Endothelial cell of umbilical vein (primary cell): ENCODE data around the gene SDCCAG8. TPM values are rescaled to one million over a fixed set of nuclear protein-coding genes. Genes with fewer than 3 reads are reported as not detected.

Experiments used
- BruUV-seq: library from RNA; stranded (reverse); fragments of 400-500 nt; replicated peaks from 2 replicates; lab custom pipeline; 2021; lab: Mats Ljungman, UMichigan
- CTCF ChIA-PET: fragments of 300-600, 350-600 bp; sonication (Branson Sonifier 250); formaldehyde crosslinking; loops from one replicate; lab custom pipeline; 2021; ENCODE audit warnings: antibody characterized with exemption, inconsistent platforms; lab: Charles Lee
- POLR2A ChIA-PET: fragments of 300-600, 350-600 bp; sonication (Branson Sonifier 250); formaldehyde crosslinking; loops from one replicate; lab custom pipeline; 2021; ENCODE audit warnings: antibody characterized with exemption, inconsistent platforms; lab: Charles Lee
- DNase-seq: peaks from one replicate; pipeline ENCODE4 v3.0.0-alpha.2; 2011; ENCODE audit warnings: low read depth, low spot score
- FAIRE-seq: peaks from 2 replicates; lab custom pipeline; 2011; peaks lifted over from hg19 to GRCh38; lab: Jason Lieb, UNC
- H2AFZ ChIP-seq: 2 replicates; pipeline ENCODE4 v1.6.0; 2012; ENCODE audit warnings: low read depth, low read length, control low read depth, inconsistent platforms
- H3K27ac ChIP-seq: 2 replicates; pipeline ENCODE4 v1.5.1; 2011; ENCODE audit warnings: low read depth, mild to moderate bottlenecking, control low read depth, low read length, moderate library complexity; ENCODE audit not compliant: insufficient read depth
- H3K27me3 ChIP-seq, 2 experiments: 2 replicates each; pipeline versions ENCODE4 v1.6.0 to v1.6.1; 2011; ENCODE audit warnings: low read length in 2 of 2, mixed read lengths in 1 of 2; ENCODE audit not compliant: control insufficient read depth in 2 of 2, insufficient read depth in 2 of 2
- H3K36me3 ChIP-seq, 2 experiments: 2 replicates in 1 of 2; 3 replicates in 1 of 2; pipeline ENCODE4 v1.5.1; 2011; ENCODE audit warnings: low read length in 2 of 2, mild to moderate bottlenecking in 1 of 2, moderate library complexity in 1 of 2; ENCODE audit not compliant: control insufficient read depth in 2 of 2, insufficient read depth in 2 of 2; ENCODE audit errors: extremely low read depth in 1 of 2
- H3K4me1 ChIP-seq: 3 replicates; pipeline ENCODE4 v1.5.1; 2011; ENCODE audit warnings: mild to moderate bottlenecking, low read length; ENCODE audit not compliant: control insufficient read depth, insufficient read depth; ENCODE audit errors: extremely low read depth
- H3K4me2 ChIP-seq: 2 replicates; pipeline ENCODE4 v1.6.1; 2011; ENCODE audit warnings: low read length, control low read depth, mixed read lengths; ENCODE audit not compliant: insufficient read depth
- H3K4me3 ChIP-seq, 3 experiments: fragments of 200-600 bp in 1 of 3; sonication (generic), shearing (Covaris generic) in 1 of 3; replicated peaks in 1 of 3; 2 replicates each; pipeline ENCODE4 v1.5.1; 2011 to 2016; ENCODE audit warnings: control low read depth in 3 of 3, low read length in 3 of 3, mild to moderate bottlenecking in 2 of 3, inconsistent platforms in 1 of 3, low read depth in 1 of 3, moderate library complexity in 1 of 3; ENCODE audit not compliant: insufficient read depth in 1 of 3
- H3K79me2 ChIP-seq: 2 replicates; pipeline ENCODE4 v1.6.0; 2012; ENCODE audit warnings: low read length, inconsistent platforms; ENCODE audit not compliant: control insufficient read depth, insufficient read depth
- H3K9ac ChIP-seq: replicated peaks from 2 replicates; pipeline ENCODE3; 2011; ENCODE audit warnings: low read length, control low read depth; ENCODE audit not compliant: insufficient read depth; ENCODE audit errors: extremely low read depth
- H3K9me1 ChIP-seq: replicated peaks from 3 replicates; pipeline ENCODE4 v1.6.0; 2011; ENCODE audit warnings: mild to moderate bottlenecking, low read length; ENCODE audit not compliant: control insufficient read depth, insufficient read depth; ENCODE audit errors: extremely low read depth
- H3K9me3 ChIP-seq: replicated peaks from 2 replicates; pipeline ENCODE4 v1.5.1; 2012; ENCODE audit warnings: low read length, inconsistent platforms; ENCODE audit not compliant: control insufficient read depth, insufficient read depth
- H4K20me1 ChIP-seq: replicated peaks from 2 replicates; pipeline ENCODE3; 2011; ENCODE audit warnings: mild to moderate bottlenecking, low read length; ENCODE audit not compliant: control insufficient read depth, insufficient read depth; ENCODE audit errors: extremely low read depth
- EZH2 ChIP-seq: IDR thresholded peaks from 2 replicates; pipeline ENCODE4 v1.6.1; 2012; ENCODE audit warnings: borderline replicate concordance, low read depth, mild to moderate bottlenecking, moderate library complexity, low read length, inconsistent platforms; ENCODE audit not compliant: severe bottlenecking
- MYC ChIP-seq: IDR thresholded peaks from one replicate; pipeline ENCODE4 v1.6.1; 2011; ENCODE audit warnings: mild to moderate bottlenecking, low read depth, low read length
- POLR2A ChIP-seq: IDR thresholded peaks from 2 replicates; pipeline ENCODE4 v1.6.1; 2012; ENCODE audit warnings: low read depth, mild to moderate bottlenecking, control low read depth, low read length
- POLR2AphosphoS5 ChIP-seq: IDR thresholded peaks from 2 replicates; pipeline ENCODE4 v1.6.1; 2012; ENCODE audit warnings: low read depth, mild to moderate bottlenecking, control low read depth, low read length, moderate library complexity; ENCODE audit not compliant: insufficient read depth
- dilution Hi-C: fragments of 300-500 bp; cut with MboI; formaldehyde crosslinking; loops from one replicate; pipeline ENCODE4 v1.15.0; 2019; ENCODE audit warnings: low sequenced_read_pairs; ENCODE audit not compliant: extremely low pct_ligation_motif_present
- intact Hi-C: fragments of 100-400 bp; cut with micrococcal nuclease; formaldehyde crosslinking; loops from one replicate; pipeline ENCODE4 v1.10.0; 2022
- polyA plus RNA-seq, 4 experiments: library from polyadenylated mRNA; depleted of rRNA in 3 of 4; stranded (reverse) in 3 of 4; unstranded in 1 of 4; fragments of >200 nt; gene quantifications; 2 replicates each; pipeline versions ENCODE4 v1.2.1 to v1.2.3, GENCODE V29; 2011 to 2012; ENCODE audit warnings: missing spikeins in 1 of 4
- total RNA-seq: library from RNA; stranded (reverse); gene quantifications from 2 replicates; pipeline ENCODE4 v1.2.3, GENCODE V29; 2021

SDCCAG8 gene
- total and polyA plus RNA-seq, 2 donors (not counting 3 experiments of a cell fraction or from before 2014, with no cell fraction given), result 14.6 to 25.7 TPM

GRCh38 chr1:243475966-243476365 is 220.1 kb downstream of the SDCCAG8 start:
- no peak for TF ChIP-seq POLR2AphosphoS5
- TF ChIP-seq EZH2, result no peak
- Histone ChIP-seq H2AFZ (no peak overlapping the region), H3K27me3 (no peaks in the 10 kb centered on the region), H3K9ac (no peak overlapping the region), H3K9me3 (no peaks in the 10 kb centered on the region), H4K20me1 (no peaks in the 10 kb centered on the region), H3K36me3 (no peaks in the 10 kb centered on the region), H3K79me2 (no peaks in the 10 kb centered on the region), H3K9me1 (no peaks in the 10 kb centered on the region), H3K27ac (no peak overlapping the region), H3K4me3 (no peak overlapping the region), H3K4me2 (no peak overlapping the region), H3K4me1 (peaks cover 18% of the 10 kb centered on the region)
- DNase-seq, result no peak
- intact Hi-C loops, result no loop called here
- BruUV-seq, result no TSS peak
- no peak for FAIRE-seq
- CTCF ChIA-PET, result no interaction called here
- dilution Hi-C loops, result no loop called here
- POLR2A ChIA-PET, result no interaction called here

- intact Hi-C loops, result no loop called here
- H3K4me3 ChIP-seq, result no peak overlapping the region
- no peak overlapping the region for H2AFZ ChIP-seq
- TF ChIP-seq POLR2AphosphoS5 (no peak), EZH2 (no peak), POLR2A (no peak), MYC (no peak)
- FAIRE-seq, result no peak
- dilution Hi-C loops, result no loop called here
- H3K9me1 ChIP-seq, result no peaks in the 10 kb centered on the region
- ChIA-PET POLR2A (no interaction called here), CTCF (interaction anchor here (0.7 kb wide), 1 partner anchor 134 kb away, joined by 3 read pairs; no protein-coding TSS in a partner anchor)
- H3K79me2 ChIP-seq, result no peaks in the 10 kb centered on the region
- no peak overlapping the region for H3K27ac ChIP-seq
- no peaks in the 10 kb centered on the region for H4K20me1 ChIP-seq
- no peak overlapping the region for H3K4me2 ChIP-seq
- no TSS peak for BruUV-seq
- no peak overlapping the region for H3K9ac ChIP-seq
- H3K4me1 ChIP-seq, result peaks cover 8% of the 10 kb centered on the region
- no peaks in the 10 kb centered on the region for H3K27me3 ChIP-seq
- no peaks in the 10 kb centered on the region for H3K9me3 ChIP-seq
- no peaks in the 10 kb centered on the region for H3K36me3 ChIP-seq
- DNase-seq, result no peak
Measured at GRCh38 chr1:243477731-243478290, 222.0 kb downstream of the SDCCAG8 start.
